Activated CD4-positive, alpha-beta T cell treated with anti-CD3 and anti-CD28 coated beads for 48 hours (primary cell): ENCODE results near the gene GNAT1.
"Not testable (repeated sequence)": the region's sequence is repeated elsewhere in the genome, so short reads cannot be mapped to it uniquely, and the experiment has no call there.

Experiments used
- DNase-seq: peaks from one replicate; pipeline ENCODE4 v3.0.0-alpha.2; 2020

The GNAT1 gene

DNA sequence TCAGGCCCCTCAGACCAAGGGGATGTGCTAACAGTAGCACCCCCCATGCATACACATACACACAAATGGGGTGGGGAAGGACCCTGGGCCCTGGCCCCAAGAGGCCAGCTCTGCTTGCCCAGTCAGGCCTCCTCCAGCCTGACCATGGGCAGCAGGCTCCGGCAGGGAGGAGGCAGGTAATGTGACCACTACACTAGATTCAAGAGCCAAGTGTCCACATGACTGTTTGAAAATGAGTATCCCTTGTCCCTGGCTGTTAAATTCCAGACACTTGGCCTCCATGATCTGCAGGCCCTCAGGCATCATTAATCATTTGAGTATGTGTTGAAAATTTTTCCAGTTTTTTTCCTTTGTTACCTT lies 30.7 kb downstream of the GNAT1 start:
- DNase-seq: no peak

DNA sequence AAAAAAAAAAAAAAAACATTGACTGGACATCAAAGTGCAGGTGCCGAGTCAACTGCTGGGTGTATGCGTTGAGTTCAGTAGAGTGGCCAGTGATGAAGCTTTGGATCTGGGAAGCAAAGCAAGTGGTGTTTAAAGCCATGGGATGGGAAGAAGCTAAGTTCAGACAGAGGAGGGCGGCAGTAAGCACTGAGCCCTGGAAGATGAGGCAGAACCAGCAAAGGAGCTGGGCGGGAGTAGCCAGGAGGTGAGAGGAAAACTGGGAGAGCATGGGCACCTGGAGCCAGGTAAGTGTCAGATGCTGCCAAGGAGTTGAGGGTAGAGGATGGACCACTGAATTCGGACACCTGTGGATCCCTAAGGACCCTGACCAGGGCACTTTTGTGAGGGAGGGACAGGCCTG lies 33.2 kb downstream of the GNAT1 start:
- DNase-seq: no peak

DNA sequence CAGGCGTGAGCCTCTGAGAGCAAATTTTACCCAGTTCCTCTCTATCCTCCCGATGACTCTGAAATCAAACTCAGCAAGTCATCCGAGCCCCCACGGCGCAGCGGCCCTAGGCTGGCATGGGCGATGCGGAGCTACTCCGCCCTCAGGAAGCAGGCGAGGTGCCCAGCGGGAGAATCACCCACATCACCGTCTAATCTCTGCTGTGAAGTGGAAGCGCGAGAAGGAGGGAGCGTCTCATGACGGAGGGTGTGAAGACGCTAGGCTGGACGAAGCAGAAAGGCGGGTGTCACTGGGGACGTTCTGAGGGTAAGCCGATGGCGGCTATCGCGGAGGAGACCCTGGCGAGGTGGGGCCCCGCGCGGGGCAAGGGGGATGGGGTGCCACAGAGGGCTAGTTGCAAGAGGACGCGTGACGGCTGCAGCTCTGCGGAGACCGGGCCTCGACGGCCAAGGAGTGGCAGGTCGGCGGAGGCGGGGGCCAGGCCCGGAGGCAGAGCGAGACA lies 35.5 kb downstream of the GNAT1 start:
- peak; percentile 59 for DNase-seq

DNA sequence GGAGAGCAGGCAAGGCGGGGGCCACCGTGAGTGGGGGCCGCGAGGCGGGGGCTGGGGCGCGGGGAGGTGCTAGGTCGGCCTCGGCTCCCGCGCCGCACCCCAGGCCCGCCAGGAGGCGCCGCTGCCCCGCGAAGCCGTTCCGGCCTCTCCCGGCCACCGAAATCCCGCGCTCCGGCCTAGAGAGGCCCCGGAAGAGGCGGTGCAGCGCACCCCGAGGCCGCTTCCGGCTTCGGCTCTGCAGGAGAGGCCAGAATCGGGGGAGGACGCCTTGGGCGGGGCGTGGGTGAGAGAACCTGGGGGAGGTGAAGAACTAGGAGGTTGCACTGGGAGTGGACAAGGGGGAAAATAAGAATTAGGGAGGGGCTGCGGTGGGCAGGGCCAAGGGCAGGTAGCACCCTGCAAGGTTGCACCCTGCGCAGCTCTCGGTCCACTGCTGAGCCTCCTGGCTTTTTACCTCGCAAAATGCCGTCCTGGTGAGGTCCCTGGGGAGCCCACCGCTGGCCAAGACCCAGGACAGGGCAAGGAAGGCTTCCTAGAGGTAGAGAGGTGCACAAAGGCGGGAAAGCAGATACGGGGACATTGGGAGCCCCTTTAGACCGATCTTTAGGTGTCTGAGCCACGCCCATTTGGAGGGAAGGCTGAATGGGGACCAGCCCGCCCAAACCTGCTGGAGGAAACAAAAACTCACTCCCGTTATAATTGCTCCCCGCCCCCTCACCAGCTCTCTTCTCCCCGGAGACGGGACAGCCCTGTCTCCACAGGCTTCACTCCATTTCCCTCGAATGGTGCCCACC lies 36.2 kb downstream of the GNAT1 start:
- peak; percentile 92 for DNase-seq

DNA sequence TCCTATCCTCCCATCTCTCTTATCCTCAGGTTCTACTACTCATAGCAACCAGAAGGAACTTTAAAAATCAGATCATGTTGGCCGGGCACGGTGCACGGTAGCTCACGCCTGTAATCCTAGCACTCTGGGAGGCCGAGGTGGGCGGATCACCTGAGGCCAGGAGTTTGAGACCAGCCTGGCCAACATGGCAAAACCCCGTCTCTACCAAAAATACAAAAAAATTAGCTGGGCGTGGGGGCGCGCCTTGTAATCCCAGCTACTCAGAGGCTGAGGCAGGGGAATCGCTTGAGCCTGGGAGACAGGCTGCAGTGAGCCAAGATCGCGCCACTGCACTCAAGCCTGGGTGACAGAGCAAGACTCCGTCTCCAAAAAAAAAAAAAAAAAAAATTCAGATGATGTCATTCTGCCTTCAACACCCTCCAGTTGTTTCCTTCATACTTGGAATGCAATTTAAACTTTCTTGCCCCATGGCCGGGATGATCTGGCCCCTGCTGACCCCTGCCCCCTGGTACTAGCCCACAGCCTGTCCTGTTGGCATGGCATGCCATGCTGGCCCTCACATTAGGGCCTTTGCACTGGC lies 36.9 kb downstream of the GNAT1 start:
- DNase-seq: not testable (repeated sequence)

DNA sequence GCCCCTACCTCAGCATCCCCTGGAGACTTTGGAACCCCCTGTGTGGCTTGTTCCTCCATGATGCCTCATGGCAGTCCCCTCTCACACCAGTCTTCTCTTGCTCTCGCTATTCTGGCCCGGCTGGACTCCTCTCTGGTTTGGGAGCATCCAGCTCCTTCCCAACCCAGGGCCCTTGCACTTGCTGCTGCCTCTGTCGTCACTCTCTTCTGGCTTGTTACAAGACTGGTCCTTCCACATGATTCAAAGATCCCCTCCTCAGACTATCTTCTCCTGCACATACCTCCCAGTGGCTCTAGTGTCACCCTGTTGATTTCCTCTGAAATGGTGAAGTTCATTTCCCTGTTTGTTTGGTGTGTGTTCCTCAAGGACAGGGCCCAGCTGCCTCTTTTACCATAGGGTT lies 38.1 kb downstream of the GNAT1 start:
- no peak for DNase-seq

DNA sequence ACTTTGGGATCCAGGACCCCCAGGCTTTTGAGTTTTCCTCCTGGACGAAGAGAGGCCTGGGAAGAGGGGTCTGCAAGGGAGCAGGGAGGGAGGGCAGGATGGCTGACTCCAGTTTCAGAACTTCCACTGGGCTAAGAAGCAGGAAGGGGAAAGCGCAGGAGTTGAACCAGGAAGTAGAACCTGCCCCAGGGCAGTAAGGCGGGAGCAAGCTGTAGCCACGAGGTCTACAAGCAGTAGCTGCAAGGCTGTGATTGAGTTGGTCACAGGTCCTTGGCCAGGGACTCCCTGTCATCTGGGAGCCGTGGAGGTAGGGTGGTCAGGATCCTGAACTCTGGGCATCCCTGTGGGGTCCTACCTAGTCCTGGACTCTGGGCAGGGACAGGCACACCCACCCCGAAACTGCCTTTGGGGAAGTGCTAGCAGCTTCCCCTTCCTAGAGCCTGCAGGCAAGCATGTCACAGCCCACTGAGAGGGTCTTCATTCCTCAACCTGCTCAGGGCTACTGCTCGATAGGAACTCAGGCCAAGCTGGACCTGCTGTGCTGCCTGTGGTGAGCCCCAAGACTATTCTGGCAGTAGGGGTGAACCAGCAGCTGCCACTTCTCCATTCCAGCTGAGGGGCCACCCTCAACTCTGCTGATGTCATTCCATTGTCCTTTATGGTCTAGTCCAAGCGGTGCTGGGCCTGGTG lies 38.8 kb downstream of the GNAT1 start:
- DNase-seq: no peak

DNA sequence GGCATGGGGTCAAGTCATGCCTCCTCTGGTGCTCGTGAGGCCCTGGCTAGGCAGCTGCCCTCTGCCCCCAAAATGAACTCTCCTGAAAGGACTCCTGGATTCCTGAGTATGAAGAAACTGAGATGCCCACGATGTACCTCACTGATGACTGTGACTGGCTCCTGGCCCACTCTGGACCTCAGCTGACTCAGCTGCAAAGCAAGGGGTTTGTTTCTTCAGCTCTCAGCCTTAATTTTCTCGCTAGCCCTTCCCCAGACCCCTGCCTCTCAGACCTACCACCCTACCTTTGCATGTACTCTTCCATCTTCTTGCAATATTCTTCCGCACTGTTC lies 39.4 kb downstream of the GNAT1 start:
- no peak for DNase-seq

DNA sequence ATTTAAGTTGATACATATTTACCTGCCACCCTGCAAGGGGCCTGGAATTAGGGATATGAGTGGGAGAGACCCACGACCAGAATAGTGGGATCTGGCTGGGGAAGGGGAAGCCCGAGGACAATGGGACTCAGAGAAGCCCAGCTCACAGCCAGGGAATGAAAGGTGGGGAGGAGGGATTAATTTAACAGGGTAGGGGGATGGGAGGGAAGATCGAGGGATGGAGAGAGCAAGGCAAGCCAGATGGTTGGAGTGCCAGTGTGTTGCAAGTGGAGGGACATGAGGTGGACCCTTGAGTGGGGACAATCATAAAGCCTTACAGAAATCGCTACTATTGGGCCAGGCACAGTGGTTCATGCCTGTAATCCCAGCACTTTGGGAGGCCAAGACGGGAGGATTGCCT lies 40.2 kb downstream of the GNAT1 start:
- no peak for DNase-seq

DNA sequence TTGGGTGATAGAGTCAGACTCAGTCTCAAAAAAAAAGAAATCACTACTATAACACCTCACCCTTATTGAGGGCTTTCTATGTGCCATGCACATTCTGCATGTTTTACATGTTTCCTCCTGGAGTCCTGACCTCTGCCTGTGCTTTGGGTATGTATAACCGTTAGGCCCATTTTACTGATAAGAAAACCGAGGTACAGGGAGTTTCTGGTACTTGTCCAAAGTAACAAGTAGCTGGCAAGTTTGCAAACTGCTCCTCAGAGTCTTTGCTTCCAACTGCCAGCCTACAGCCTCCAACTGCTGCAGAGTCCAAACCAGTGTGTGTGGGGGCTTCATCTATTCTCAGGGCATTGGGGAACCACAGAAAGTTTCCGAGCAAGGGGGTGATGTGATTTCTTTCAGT lies 40.9 kb downstream of the GNAT1 start:
- no peak for DNase-seq

DNA sequence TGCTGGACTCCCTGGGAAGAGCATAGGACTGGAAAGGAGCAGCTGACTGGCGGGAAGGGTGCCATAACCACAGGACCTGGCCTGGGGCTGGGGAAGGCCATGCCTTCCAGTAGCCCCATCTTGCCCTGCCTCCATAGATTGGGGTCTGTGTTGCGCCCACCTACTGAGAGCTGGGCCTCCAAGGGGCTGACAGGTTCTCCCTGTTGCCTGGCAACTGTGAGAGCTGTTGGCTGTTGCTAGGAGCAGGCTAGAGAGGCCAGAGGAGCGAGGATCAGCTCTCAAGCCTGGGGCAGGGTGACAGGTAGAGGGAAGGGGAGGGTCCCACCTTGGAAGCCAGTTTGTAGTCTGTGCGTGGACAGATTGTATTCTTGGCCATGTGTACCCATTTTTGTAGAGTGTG lies 41.8 kb downstream of the GNAT1 start:
- DNase-seq: no peak

DNA sequence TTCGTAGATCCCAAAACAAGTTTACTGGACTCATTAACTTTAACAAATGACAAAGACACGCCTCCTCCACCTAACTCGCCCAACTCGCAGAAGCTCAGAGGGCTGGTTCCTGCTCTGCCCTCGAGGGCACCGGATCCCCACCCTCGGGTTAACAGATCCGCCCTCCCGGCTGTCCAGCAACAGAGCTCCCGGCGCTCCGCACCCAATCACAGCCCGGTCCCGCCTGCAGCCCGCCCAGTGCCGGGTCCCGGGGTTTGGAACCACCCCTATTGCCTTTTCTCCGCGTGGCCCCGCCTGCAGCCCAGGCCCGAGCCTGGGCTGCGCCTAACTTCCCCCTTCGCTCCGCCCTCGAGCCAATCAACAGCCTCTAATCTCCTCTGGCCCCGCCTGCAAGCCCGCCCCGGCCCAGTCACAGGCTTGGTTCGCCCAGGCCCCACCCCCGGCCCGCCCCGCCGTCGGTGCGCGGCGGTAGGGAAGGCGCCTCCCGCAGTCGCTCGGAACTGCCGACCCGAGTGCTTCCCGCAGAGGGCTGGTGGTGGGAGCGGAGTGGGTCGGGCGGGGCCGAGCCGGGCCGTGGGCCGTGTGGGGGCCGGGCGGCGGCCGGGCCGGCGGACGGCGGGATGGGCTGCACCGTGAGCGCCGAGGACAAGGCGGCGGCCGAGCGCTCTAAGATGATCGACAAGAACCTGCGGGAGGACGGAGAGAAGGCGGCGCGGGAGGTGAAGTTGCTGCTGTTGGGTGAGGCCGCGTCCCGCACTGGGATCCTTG lies 44.5 kb downstream of the GNAT1 start, which contains the start of gene GNAI2:
Gene GNAI2, plus strand, starts transcription at position 489 of the 768 bp plus-strand sequence. Its CDS starts 132 bp downstream, at position 621.
- DNase-seq: peak; percentile 99

DNA sequence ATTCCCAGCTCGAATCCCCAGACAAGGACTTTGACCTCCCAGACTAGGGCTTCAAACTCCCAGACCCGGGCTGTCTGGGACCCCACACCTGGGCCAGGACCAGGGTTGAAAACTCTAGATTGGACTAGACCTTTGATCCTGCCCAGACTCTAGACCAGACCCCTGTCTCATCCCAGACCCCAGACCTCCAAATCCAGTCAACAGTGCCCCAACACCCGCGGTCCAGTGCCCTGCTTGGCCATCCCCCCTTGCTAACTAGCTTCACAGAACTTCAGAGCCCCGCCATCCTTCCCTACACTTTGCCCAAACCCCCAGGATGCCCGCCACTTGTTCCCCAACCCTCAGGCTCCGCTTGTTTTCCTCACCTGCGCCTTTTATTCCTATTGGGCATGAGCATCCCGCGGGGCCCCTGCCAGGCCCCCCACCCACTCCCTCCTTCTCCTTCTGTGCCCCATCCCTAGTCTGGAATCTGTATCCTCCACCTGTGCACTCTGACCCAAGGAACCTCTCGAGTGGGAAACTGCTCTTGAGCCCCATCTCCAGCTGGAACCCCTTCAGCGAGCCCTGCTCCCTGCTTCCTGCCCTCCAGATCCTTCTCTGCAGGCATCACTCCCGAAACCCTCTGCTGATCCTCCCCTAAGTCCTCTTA lies 45.2 kb downstream of the GNAT1 start:
- no peak for DNase-seq

DNA sequence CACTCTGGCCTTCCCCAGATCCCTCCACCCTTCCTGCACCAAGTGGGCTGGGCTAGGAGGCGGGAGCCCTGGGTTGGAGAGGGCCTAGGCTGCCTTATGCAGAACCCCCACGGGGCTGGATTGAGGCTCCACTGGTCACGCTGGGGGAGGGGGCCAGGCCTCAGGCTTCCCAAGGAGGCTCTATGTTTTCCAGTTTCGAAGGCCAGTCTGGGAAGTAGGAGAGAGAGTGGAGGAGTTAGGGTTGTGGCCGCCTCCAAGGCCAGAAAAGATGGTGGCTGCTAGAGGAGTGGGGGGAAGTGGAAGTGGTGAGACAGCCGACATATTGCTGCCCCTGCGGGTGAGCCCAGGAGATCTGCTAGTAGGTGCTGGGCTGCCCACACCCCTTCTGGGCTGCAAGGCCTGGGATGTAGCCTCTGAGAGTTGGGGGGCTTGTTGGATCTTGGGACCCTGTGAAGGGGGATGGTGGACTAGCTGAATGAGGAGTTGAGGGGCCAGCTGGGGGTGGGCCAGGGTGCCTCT lies 45.8 kb downstream of the GNAT1 start:
- peak; percentile 50 for DNase-seq

DNA sequence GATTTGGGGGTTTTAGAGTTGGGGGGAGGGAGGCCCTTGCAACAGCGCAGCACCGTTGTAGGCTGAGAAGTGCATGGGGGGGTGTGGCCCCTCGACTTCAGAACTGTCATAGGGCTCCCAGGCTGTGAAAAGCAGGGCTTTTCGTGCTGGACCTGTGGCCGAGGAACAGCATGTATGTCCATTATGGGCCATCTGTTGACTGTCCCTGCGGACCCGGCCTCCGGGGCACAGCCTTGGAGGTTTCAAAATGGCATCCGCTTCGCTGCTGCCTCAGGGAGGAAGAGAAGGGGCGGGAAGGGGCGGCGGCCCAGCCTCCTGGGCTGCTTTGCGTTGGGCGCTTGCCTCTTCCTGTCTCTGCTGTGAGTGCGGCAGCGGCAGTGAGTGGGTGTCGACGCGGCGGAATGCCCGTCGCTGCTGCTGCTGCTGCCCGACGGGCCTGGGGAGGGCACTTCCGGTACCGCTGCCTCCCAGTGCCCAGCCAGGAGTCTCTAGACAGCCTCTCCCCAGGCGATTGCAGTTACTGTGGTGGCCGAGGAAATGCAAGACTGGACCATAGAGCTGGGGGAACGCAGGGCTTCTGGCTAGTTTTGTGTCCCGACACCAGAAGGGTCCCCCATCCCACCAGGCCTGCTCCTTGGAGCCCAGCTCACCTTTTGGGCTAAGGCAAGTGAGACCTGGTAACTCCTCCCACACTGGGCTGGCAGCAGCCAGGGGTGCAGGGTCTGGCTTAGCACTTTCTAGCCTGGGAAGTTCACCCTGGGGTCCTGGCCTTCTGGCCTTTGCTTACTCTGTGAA lies 46.5 kb downstream of the GNAT1 start:
- peak; percentile 93 for DNase-seq

DNA sequence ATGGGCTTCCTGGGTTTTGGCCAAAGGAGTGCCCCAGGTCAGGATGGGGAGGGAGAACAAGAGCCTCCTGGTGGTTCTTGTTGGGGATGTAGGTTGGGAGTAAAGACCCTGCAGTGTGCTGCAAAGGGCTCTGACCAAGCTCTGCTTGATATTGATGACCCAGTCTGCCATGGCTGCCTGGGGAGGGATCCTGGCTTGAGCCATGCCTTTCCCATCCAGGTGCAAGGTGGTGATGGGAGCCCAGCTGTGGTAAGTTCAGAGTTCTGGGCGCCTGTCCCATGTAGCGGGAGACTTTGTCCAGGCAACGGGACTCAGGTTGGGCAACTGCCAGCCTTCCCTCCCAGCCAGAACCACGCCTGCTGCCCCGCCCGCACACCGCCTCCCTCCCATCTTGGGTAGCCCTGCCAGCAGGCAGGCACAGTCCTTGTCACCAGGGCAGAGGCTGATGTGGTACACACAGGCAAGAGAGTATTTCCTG lies 47.2 kb downstream of the GNAT1 start:
- DNase-seq: no peak

DNA sequence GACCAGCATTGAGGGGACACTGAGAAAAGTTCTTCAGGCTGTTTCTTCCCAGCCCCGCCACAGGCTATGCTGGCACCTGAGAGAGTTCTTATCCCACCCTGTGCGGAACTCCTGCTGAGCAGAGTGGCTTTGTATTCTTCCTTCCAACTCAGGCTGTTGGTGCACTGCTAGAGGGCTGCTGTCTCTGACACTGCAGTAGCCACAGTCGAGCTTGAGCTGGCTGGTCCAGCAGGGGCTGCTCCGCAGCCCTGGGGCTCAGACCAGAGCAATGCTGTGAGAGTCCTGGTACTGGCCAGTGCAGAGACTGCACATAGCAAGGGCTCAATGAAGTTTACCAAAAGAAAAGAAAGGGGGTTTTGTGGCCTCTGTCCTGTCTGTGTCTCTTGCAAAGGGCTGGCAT lies 48.2 kb downstream of the GNAT1 start:
- no peak for DNase-seq

DNA sequence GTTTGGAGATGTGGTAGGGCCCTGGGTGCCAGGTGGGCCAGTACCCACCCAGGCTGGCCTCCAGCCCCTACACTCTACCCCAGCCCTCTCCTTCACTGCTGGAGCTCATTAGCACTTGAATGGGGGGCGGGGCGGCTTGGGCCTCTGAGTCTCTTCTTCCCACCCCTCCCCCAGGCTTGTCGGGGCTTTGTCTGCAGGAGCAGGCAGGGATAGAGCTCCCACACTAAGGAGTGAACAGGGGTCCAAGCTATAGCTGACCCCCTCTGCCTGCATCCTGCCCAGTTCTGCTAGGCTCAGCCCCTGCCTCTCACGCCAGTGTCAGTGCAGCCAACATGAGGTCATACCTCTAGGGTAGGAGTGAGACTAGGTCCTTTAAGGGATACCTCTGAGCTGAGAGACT lies 49.8 kb downstream of the GNAT1 start:
- DNase-seq: no peak

DNA sequence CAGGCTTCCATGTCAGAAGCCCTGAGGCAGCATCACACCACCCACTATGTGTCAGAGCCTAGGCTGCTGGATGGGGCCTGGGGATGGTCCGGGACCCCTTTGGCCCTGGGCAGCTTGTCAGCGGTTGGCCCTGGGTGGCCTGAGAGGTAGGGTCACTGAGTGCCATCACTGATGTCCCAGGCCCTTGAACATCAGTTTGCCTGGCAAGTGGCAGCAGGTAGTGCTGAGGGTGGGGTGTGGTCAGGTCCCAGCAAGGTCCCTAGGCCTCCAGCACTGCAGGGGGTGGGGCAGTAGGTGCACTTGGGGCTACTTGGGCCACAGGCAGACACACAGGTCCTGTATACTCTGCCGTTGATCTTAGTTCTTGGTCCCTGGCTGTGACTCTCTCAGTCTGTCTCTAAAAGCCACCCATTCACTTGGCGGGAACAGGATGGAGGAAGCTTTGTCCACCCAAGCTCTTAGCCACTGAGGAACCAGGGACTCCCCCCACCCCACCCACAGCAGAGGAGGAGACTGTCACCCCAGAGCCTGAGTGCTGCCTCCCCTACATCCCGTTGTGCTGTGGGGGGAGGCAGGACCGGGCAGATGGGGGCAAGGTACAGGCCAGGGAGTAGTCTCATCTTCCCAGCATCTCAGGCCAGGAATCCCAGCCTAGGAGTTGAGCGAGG lies 50.4 kb downstream of the GNAT1 start:
- DNase-seq: no peak

DNA sequence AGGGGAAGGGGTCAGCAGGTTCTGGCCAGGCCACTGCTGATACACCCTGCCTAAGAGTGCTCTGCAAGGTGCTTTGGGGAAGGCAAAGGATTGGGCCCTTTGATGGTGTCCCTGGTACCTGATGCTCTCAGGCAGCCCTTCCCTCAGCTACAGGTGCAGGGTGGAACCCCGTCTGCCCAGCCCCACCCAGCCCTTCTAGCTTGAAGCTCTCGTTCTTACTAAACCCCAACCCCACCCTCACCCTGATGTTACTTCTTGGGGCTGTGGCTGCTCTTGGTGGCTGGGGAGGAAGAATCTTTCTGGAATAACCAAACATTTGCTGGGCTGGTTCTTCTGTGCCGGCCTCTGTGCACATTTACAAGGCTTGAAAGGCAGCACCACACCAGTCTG lies 51.0 kb downstream of the GNAT1 start:
- no peak for DNase-seq
